Fibroblast of pulmonary artery (primary cell): ENCODE results near the gene SAMD8.
"Not testable (repeated sequence)": the region's sequence is repeated elsewhere in the genome, so short reads cannot be mapped to it uniquely, and the experiment has no call there.

Source experiments
- DNase-seq: peaks from one replicate; pipeline ENCODE4 v3.0.0-alpha.2; 2010; ENCODE audit warnings: low read depth
- H3K4me3 ChIP-seq: replicated peaks from 2 replicates; pipeline ENCODE4 v1.5.1; 2011; ENCODE audit warnings: low read depth, mild to moderate bottlenecking, control low read depth, low read length, moderate library complexity
- CTCF ChIP-seq: IDR thresholded peaks from 2 replicates; pipeline ENCODE4 v1.5.1; 2011; ENCODE audit warnings: mild to moderate bottlenecking, control low read depth, low read length, inconsistent platforms; ENCODE audit errors: missing control alignments

The SAMD8 gene

GRCh38 chr10:75197906-75198305, 86.5 kb downstream of the SAMD8 start:
- H3K4me3 ChIP-seq, result no peak overlapping the region
- DNase-seq, result no peak
- no peak for TF ChIP-seq CTCF

- DNase-seq, H3K4me3 ChIP-seq: not testable (repeated sequence)
These were observed 88.5 kb downstream of the SAMD8 start for GRCh38 chr10:75199949-75200348.

- no peak overlapping the region for H3K4me3 ChIP-seq
- TF ChIP-seq CTCF, result no peak
- no peak for DNase-seq
These were observed 90.4 kb downstream of the SAMD8 start for GRCh38 chr10:75201793-75202307.

GRCh38 chr10:75202321-75203045, 91.0 kb downstream of the SAMD8 start:
- TF ChIP-seq CTCF, result no peak
- DNase-seq, result peak; percentile 81
- H3K4me3 ChIP-seq, result no peak overlapping the region

GRCh38 chr10:75203046-75203620, 91.7 kb downstream of the SAMD8 start:
- DNase-seq, H3K4me3 ChIP-seq: not testable (repeated sequence)

- no peak overlapping the region for H3K4me3 ChIP-seq
- no peak for DNase-seq
- no peak for TF ChIP-seq CTCF
These were observed 92.3 kb downstream of the SAMD8 start for GRCh38 chr10:75203724-75204123.

- H3K4me3 ChIP-seq, result no peak overlapping the region
- DNase-seq, result no peak
- TF ChIP-seq CTCF, result no peak
These were observed 94.5 kb downstream of the SAMD8 start for GRCh38 chr10:75205908-75206307.

GRCh38 chr10:75206638-75207037, 95.2 kb downstream of the SAMD8 start:
- not testable (repeated sequence) for DNase-seq, H3K4me3 ChIP-seq
